GM12878 (cell line): ENCODE data around the gene ASZ1. TPM values are rescaled to one million over a fixed set of nuclear protein-coding genes. Genes with fewer than 3 reads are reported as not detected.
A peak's percentile ranks its signal among the peaks of the same experiment; 100 is the strongest.

Experiments used
- ATAC-seq: fragments of 200-7000 bp; cut with Tn5 transposase; 3 replicates; pipeline ENCODE4 v1.9.1; 2020; ENCODE audit warnings: mild to moderate bottlenecking, moderate library complexity
- BruUV-seq: library from RNA; stranded (reverse); fragments of 400-500 nt; replicated peaks from 2 replicates; lab custom pipeline; 2021; lab: Mats Ljungman, UMichigan
- CTCF ChIA-PET: fragments of 300-600 bp; sonication (Branson Sonifier 250); formaldehyde crosslinking; extraction: SDS; loops from one replicate; lab custom pipeline; 2021; ENCODE audit warnings: inconsistent platforms; lab: Yijun Ruan, JAX
- POLR2A ChIA-PET: fragments of 350-600 bp; formaldehyde crosslinking; extraction: SDS; loops from one replicate; lab custom pipeline; 2021; ENCODE audit warnings: inconsistent platforms; lab: Charles Lee
- RAD21 ChIA-PET: fragments of 300-600 bp; sonication (Branson Sonifier 250); formaldehyde crosslinking; loops from one replicate; lab custom pipeline; 2023; ENCODE audit warnings: antibody characterized with exemption; ENCODE audit not compliant: unreplicated experiment; lab: Charles Lee
- SMC1A ChIA-PET: fragments of 300-600 bp; sonication (Branson Sonifier 250); formaldehyde crosslinking; loops from one replicate; lab custom pipeline; 2023; ENCODE audit not compliant: unreplicated experiment, uncharacterized antibody; lab: Charles Lee
- DNase-seq: peaks from one replicate; pipeline ENCODE4 v3.0.0-alpha.2; 2011; ENCODE audit warnings: low read depth, low spot score
- FAIRE-seq: peaks from 3 replicates; lab custom pipeline; 2011; peaks lifted over from hg19 to GRCh38; lab: Jason Lieb, UNC
- H2AFZ ChIP-seq: 2 replicates; pipeline ENCODE4 v1.6.0; 2011; ENCODE audit warnings: low read depth, low read length, control low read depth; ENCODE audit not compliant: control insufficient read depth
- H3K27ac ChIP-seq: 2 replicates; pipeline ENCODE4 v1.5.1; 2011; ENCODE audit warnings: control low read depth; ENCODE audit not compliant: control insufficient read depth, insufficient read depth
- H3K27me3 ChIP-seq, 2 experiments: replicated peaks in 1 of 2; 2 replicates each; pipeline versions ENCODE4 v1.6.0 to v1.6.1; 2011; ENCODE audit warnings: low read length in 1 of 2; ENCODE audit not compliant: control insufficient read depth in 2 of 2, insufficient read depth in 2 of 2
- H3K36me3 ChIP-seq, 2 experiments: 2 replicates each; pipeline ENCODE4 v1.5.1; 2011; ENCODE audit warnings: low read length in 1 of 2; ENCODE audit not compliant: control insufficient read depth in 2 of 2, insufficient read depth in 2 of 2
- H3K4me1 ChIP-seq: 2 replicates; pipeline ENCODE4 v1.6.1; 2011; ENCODE audit warnings: mild to moderate bottlenecking, low read length, moderate library complexity, mixed read lengths; ENCODE audit not compliant: control insufficient read depth, insufficient read depth
- H3K4me2 ChIP-seq: 2 replicates; pipeline ENCODE4 v1.6.0; 2011; ENCODE audit warnings: control low read depth; ENCODE audit not compliant: control insufficient read depth, insufficient read depth
- H3K4me3 ChIP-seq: fragments of 200-600 bp; sonication (generic); 2 replicates; pipeline ENCODE4 v1.5.1; 2016
- H3K79me2 ChIP-seq: 2 replicates; pipeline ENCODE4 v1.6.0; 2011; ENCODE audit warnings: low read length; ENCODE audit not compliant: control insufficient read depth, insufficient read depth
- H3K9ac ChIP-seq: 2 replicates; pipeline ENCODE4 v1.8.0; 2011; ENCODE audit warnings: low read length, control low read depth, mixed read lengths; ENCODE audit not compliant: control insufficient read depth, insufficient read depth
- H3K9me3 ChIP-seq: replicated peaks from 3 replicates; pipeline ENCODE4 v1.5.1; 2011; ENCODE audit warnings: mild to moderate bottlenecking, low read length; ENCODE audit not compliant: control insufficient read depth, insufficient read depth
- H4K20me1 ChIP-seq: 2 replicates; pipeline ENCODE4 v1.6.0; 2011; ENCODE audit not compliant: control insufficient read depth, insufficient read depth
- BACH1 ChIP-seq: fragments of 450-650 bp; IDR thresholded peaks from 2 replicates; pipeline ENCODE4 v1.6.1; 2017; ENCODE audit warnings: mild to moderate bottlenecking, borderline replicate concordance
- BCL3 ChIP-seq: IDR thresholded peaks from 2 replicates; pipeline ENCODE4 v1.6.1; 2011; ENCODE audit warnings: borderline replicate concordance, low read depth, mild to moderate bottlenecking, moderate library complexity, low read length; ENCODE audit not compliant: insufficient read depth, poor library complexity, severe bottlenecking
- CBFB ChIP-seq: IDR thresholded peaks from 2 replicates; pipeline ENCODE4 v1.6.1; 2016; ENCODE audit warnings: antibody characterized with exemption, low read depth
- EGR1 ChIP-seq, 2 experiments: IDR thresholded peaks; 1 replicate in 1 of 2; 2 replicates in 1 of 2; pipeline ENCODE4 v1.6.1; 2011 to 2012; ENCODE audit warnings: low read depth in 2 of 2, low read length in 2 of 2, borderline replicate concordance in 1 of 2, mild to moderate bottlenecking in 1 of 2, moderate library complexity in 1 of 2
- EP300 ChIP-seq, 2 experiments: fragments of 150-350 bp in 1 of 2; IDR thresholded peaks; 2 replicates each; pipeline ENCODE4 v1.6.1; 2011 to 2012; ENCODE audit warnings: low read depth in 2 of 2, low read length in 2 of 2, borderline replicate concordance in 1 of 2, improper control_type of control experiment in 1 of 2, inconsistent platforms in 1 of 2; ENCODE audit not compliant: control insufficient read depth in 1 of 2
- NFIC ChIP-seq: IDR thresholded peaks from 2 replicates; pipeline ENCODE4 v1.6.1; 2012; ENCODE audit warnings: low read depth, mild to moderate bottlenecking, inconsistent platforms, low read length, moderate library complexity
- PAX5 ChIP-seq: IDR thresholded peaks from 2 replicates; pipeline ENCODE4 v1.6.1; 2011; ENCODE audit warnings: low read depth, low read length, borderline replicate concordance
- PML ChIP-seq: IDR thresholded peaks from 2 replicates; pipeline ENCODE4 v1.6.1; 2012; ENCODE audit warnings: low read length, inconsistent platforms
- SPI1 ChIP-seq: IDR thresholded peaks from 2 replicates; pipeline ENCODE4 v1.6.1; 2011; ENCODE audit warnings: low read depth, mild to moderate bottlenecking, low read length, moderate library complexity, borderline replicate concordance; ENCODE audit not compliant: insufficient read depth
- TCF3 ChIP-seq: IDR thresholded peaks from 2 replicates; pipeline ENCODE4 v1.6.1; 2012; ENCODE audit warnings: low read depth, mild to moderate bottlenecking, low read length, borderline replicate concordance; ENCODE audit not compliant: insufficient read depth
- YBX1 ChIP-seq: fragments of 450-650 bp; IDR thresholded peaks from 2 replicates; pipeline ENCODE4 v1.6.1; 2016; ENCODE audit warnings: antibody characterized with exemption
- WGBS: methylation state at CpG from one replicate; pipeline ENCODE4 v1.1.6; 2016; ENCODE audit warnings: low lambda C conversion rate; ENCODE audit not compliant: insufficient replicate concordance, insufficient coverage; ENCODE audit errors: missing lambda C conversion rate; 5-methylcytosine and 5-hydroxymethylcytosine counted together
- in situ Hi-C: fragments of 300-500 bp; cut with MboI; formaldehyde crosslinking; loops from 9 replicates; pipeline ENCODE4 v1.14.3; 2018; ENCODE audit warnings: mixed read lengths
- intact Hi-C: fragments of 100-400 bp; cut with micrococcal nuclease; formaldehyde crosslinking; loops from one replicate; pipeline ENCODE4 v1.14.2; 2022; ENCODE audit not compliant: unreplicated experiment
- polyA plus RNA-seq, 11 experiments: library from polyadenylated mRNA; depleted of rRNA in 4 of 11; unstranded in 6 of 11; stranded (reverse) in 5 of 11; fragments of >200 nt; fragmentation: Nextera tagmentation in 4 of 11; fragmentation: Illumina TruSeq in 1 of 11; extraction: Ambion mirVana in 4 of 11; extraction: Trizol in 1 of 11; gene quantifications; 1 replicate in 1 of 11; 2 replicates in 10 of 11; pipeline versions ENCODE4 v1.2.1 to v1.2.3, GENCODE V29; 2011 to 2016; ENCODE audit warnings: inconsistent platforms in 2 of 11, missing spikeins in 2 of 11, low read depth in 1 of 11
- total RNA-seq, 4 experiments: library from RNA; depleted of rRNA in 3 of 4; stranded (reverse); fragments of >200 nt in 3 of 4; fragmentation: Illumina TruSeq in 1 of 4; extraction: Trizol in 1 of 4; gene quantifications; 2 replicates each; pipeline versions ENCODE4 v1.2.1 to v1.2.3, GENCODE V29; 2013 to 2021

Gene ASZ1
- total and polyA plus RNA-seq, 10 of the 15 experiments (the other 5 are each of a cell fraction or from before 2014, with no cell fraction given), result 0.04 to 0.09 (median 0.06) TPM; not detected in 5

GRCh38 chr7:117349570-117349969 lies 77.7 kb downstream of the ASZ1 start:
- no TSS peak for BruUV-seq
- ChIA-PET CTCF (interaction anchor here (0.7 to 3.8 kb wide), 9 partner anchors 9 to 137 kb away, joined by 3 to 19 read pairs (median 6); no protein-coding TSS in a partner anchor), POLR2A (interaction anchor here (1.5 to 3.8 kb wide), 3 partner anchors 98 to 137 kb away, joined by 4 to 25 read pairs (median 16); no protein-coding TSS in a partner anchor), SMC1A (interaction anchor here (0.9 to 5.9 kb wide), 17 partner anchors 11 to 343 kb away, joined by 3 to 53 read pairs (median 20); partner anchors contain the start of gene WNT2), RAD21 (interaction anchor here (0.6 to 5.4 kb wide), 12 partner anchors 16 to 134 kb away, joined by 3 to 49 read pairs (median 10); partner anchors contain the start of gene WNT2)
- in situ Hi-C loops (no loop called here), intact Hi-C loops (loop anchor here (5.0 kb wide), 1 partner anchor 33 kb away; no protein-coding TSS in a partner anchor)
- no peak overlapping the region for H3K27ac ChIP-seq
- 22% methylated on average over 2 of the region's 2 CpGs for whole genome bisulfite sequencing
- H3K4me3 ChIP-seq, result no peak overlapping the region
- no peaks in the 10 kb centered on the region for H3K27me3 ChIP-seq
- H3K36me3 ChIP-seq, result no peaks in the 10 kb centered on the region
- ATAC-seq (no peak), FAIRE-seq (no peak), DNase-seq (no peak)
- no peaks in the 10 kb centered on the region for H3K79me2 ChIP-seq
- H3K9me3 ChIP-seq, result no peaks in the 10 kb centered on the region; the same call in 2 of the 3 replicates
- H2AFZ ChIP-seq, result peak overlapping the region; percentile 23
- H3K4me2 ChIP-seq, result no peak overlapping the region
- TF ChIP-seq NFIC (no peak), CBFB (no peak)
- peaks cover 19% of the 10 kb centered on the region for H3K4me1 ChIP-seq
- no peaks in the 10 kb centered on the region for H4K20me1 ChIP-seq
- H3K9ac ChIP-seq, result no peak overlapping the region

GRCh38 chr7:117347962-117348672 lies 79.2 kb downstream of the ASZ1 start:
- in situ Hi-C loops (no loop called here), intact Hi-C loops (loop anchor here (1.0 to 5.0 kb wide), 2 partner anchors 34 to 118 kb away; no protein-coding TSS in a partner anchor)
- Histone ChIP-seq H3K9me3 (no peaks in the 10 kb centered on the region; the same call in 2 of the 3 replicates), H3K4me1 (peaks cover 19% of the 10 kb centered on the region), H3K27ac (peak overlapping the region; percentile 41), H3K9ac (no peak overlapping the region; the same call in 1 of the 2 replicates), H2AFZ (peak overlapping the region; percentile 78), H3K79me2 (no peaks in the 10 kb centered on the region), H3K4me3 (no peak overlapping the region), H3K27me3 (no peaks in the 10 kb centered on the region), H3K4me2 (peak overlapping the region; percentile 73), H3K36me3 (no peaks in the 10 kb centered on the region), H4K20me1 (no peaks in the 10 kb centered on the region)
- POLR2A ChIA-PET, result interaction anchor here (0.5 to 3.8 kb wide), 13 partner anchors 9 to 384 kb away, joined by 3 to 25 read pairs (median 4); no protein-coding TSS in a partner anchor
- BruUV-seq, result no TSS peak
- RAD21 ChIA-PET, result interaction anchor here (0.6 to 5.4 kb wide), 32 partner anchors 9 to 385 kb away, joined by 3 to 49 read pairs (median 4); partner anchors contain the start of gene WNT2
- SMC1A ChIA-PET, result interaction anchor here (0.5 to 5.9 kb wide), 35 partner anchors 8 to 391 kb away, joined by 3 to 53 read pairs (median 5); partner anchors contain the start of gene WNT2
- CTCF ChIA-PET, result interaction anchor here (0.7 to 3.8 kb wide), 19 partner anchors 9 to 135 kb away, joined by 3 to 19 read pairs (median 6); partner anchors contain the start of gene WNT2
- 31% methylated on average over 7 of the region's 7 CpGs for WGBS
- FAIRE-seq, result peak; percentile 56
- ATAC-seq, result peak; percentile 97
- DNase-seq, result peak; percentile 84
- TF ChIP-seq BCL3 (peak; percentile 85), NFIC (peak; percentile 87), PAX5 (peak; percentile 87; the same call in 1 of the 2 replicates), EP300 (IDR thresholded peaks at IDR 0.05; ENCODE audit: borderline replicate concordance in 1 of 2, control insufficient read depth in 1 of 2, low read depth in 2 of 2, low read length in 2 of 2) (peak in 1 of 2 experiments; percentile 90; a peak in 3 of 4 replicates), TCF3 (peak; percentile 96), EGR1 (IDR thresholded peaks at IDR 0.05; ENCODE audit: borderline replicate concordance in 1 of 2, low read depth in 2 of 2, low read length in 2 of 2) (no peak), SPI1 (peak; percentile 36; the same call in 1 of the 2 replicates), PML (peak; percentile 26; the same call in 1 of the 2 replicates), BACH1 (peak; percentile 68; the same call in 1 of the 2 replicates), YBX1 (no peak)
